ENCODE data around the gene SHC4. TPM values are rescaled to one million over a fixed set of nuclear protein-coding genes. Genes with fewer than 3 reads are reported as not detected.

SHC4 gene
- total RNA-seq, 1 donor from 2014 or later: 5.0 TPM

DNA sequence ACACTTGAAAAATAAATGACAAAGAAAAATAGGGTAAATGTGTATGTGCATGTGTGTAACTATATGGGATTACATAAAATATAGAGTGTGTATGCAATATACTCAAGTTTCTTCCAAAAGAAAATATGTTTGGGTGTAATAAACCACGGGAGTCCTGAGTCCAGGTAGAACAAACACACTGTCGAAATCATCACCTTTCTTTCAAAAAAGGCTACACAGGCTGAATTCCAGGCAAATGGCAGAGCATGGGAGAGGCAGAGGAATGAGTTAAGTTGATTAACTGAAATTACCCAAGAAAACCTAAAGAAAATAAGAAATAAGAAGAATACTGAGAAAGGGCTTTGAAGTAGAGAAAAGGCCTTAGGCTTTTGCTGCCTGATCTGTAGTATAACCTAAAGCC is 179.0 kb downstream of the SHC4 start:
- no peaks in the 10 kb centered on the region for H3K27me3 Mint-ChIP-seq (ENCODE audit: low read depth)
- DNase-seq (ENCODE audit: low read depth, low spot score): no peak
- H3K4me1 Mint-ChIP-seq: no peaks in the 10 kb centered on the region
- no peak overlapping the region for H3K27ac Mint-ChIP-seq (ENCODE audit: unreplicated experiment)
- TF ChIP-seq, protein P1, sequence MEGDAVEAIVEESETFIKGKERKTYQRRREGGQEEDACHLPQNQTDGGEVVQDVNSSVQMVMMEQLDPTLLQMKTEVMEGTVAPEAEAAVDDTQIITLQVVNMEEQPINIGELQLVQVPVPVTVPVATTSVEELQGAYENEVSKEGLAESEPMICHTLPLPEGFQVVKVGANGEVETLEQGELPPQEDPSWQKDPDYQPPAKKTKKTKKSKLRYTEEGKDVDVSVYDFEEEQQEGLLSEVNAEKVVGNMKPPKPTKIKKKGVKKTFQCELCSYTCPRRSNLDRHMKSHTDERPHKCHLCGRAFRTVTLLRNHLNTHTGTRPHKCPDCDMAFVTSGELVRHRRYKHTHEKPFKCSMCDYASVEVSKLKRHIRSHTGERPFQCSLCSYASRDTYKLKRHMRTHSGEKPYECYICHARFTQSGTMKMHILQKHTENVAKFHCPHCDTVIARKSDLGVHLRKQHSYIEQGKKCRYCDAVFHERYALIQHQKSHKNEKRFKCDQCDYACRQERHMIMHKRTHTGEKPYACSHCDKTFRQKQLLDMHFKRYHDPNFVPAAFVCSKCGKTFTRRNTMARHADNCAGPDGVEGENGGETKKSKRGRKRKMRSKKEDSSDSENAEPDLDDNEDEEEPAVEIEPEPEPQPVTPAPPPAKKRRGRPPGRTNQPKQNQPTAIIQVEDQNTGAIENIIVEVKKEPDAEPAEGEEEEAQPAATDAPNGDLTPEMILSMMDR (conservative IDR thresholded peaks at IDR 0.05): no peak
- no peak overlapping the region for H3K4me3 Mint-ChIP-seq
- H3K9me3 Mint-ChIP-seq: no peaks in the 10 kb centered on the region
- H3K36me3 Mint-ChIP-seq (ENCODE audit: low read depth): peaks cover 25% of the 10 kb centered on the region

DNA sequence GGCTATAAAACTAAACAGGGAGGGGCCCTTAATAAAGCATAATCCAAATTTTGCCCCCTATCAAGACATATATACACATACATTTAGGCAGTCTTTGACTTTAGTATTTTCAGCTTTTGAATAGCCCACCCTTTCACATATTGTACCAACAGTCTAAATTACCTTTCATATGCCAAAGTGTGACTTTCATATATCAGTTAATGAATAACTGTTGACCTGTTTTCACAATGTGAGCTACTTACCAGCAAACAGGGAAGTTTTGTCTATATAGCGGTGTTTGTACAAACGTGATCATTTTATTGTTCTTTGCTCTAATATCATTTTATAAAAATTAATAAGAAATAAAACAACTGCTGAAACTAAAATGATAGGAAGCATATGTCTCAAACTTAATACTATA is 180.8 kb downstream of the SHC4 start:
- TF ChIP-seq, protein P1 (conservative IDR thresholded peaks at IDR 0.05): no peak
- H3K36me3 Mint-ChIP-seq (ENCODE audit: low read depth): peaks cover 19% of the 10 kb centered on the region

DNA sequence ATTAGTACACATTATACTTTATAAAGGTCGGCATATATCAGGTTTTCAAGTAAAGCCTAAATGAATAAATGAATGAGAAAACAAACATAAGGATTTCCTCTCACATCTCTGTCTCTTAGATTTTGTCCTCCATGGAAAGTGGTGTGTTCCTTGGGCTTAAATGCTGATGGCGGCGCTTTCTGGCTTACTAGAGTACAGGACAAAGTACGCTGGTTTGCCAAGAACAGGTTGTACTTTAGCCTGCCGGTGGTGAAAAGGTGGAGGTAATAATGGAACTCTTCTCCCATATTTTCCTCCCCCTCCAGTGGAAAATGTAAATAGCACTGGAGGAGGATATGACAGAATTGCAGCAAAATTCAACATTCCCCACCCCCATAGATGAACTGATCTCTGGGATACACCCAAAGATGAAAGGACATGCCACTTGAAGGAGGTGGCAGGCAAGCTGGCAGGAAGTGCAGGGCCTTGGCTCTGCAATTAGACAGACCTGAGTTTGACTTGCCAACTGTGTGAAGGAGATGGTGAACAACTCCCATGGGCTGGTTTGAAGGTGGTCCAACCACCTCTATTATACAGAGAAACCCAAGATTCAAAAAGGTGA is 182.1 kb downstream of the SHC4 start:
- Mint-ChIP-seq H3K4me1 (no peaks in the 10 kb centered on the region), H3K9me3 (no peaks in the 10 kb centered on the region), H3K4me3 (no peak overlapping the region), H3K27ac (ENCODE audit: unreplicated experiment) (no peak overlapping the region), H3K36me3 (ENCODE audit: low read depth) (peaks cover 19% of the 10 kb centered on the region), H3K27me3 (ENCODE audit: low read depth) (no peaks in the 10 kb centered on the region)
- no peak for DNase-seq (ENCODE audit: low read depth, low spot score)
- TF ChIP-seq, protein P1 (conservative IDR thresholded peaks at IDR 0.05): no peak

More for the DNA sequence above, 180.8 kb downstream of the SHC4 start:
- Mint-ChIP-seq H3K4me1 (no peaks in the 10 kb centered on the region), H3K4me3 (no peak overlapping the region), H3K27ac (ENCODE audit: unreplicated experiment) (no peak overlapping the region), H3K27me3 (ENCODE audit: low read depth) (no peaks in the 10 kb centered on the region), H3K9me3 (no peaks in the 10 kb centered on the region)
- DNase-seq (ENCODE audit: low read depth, low spot score): no peak

DNA sequence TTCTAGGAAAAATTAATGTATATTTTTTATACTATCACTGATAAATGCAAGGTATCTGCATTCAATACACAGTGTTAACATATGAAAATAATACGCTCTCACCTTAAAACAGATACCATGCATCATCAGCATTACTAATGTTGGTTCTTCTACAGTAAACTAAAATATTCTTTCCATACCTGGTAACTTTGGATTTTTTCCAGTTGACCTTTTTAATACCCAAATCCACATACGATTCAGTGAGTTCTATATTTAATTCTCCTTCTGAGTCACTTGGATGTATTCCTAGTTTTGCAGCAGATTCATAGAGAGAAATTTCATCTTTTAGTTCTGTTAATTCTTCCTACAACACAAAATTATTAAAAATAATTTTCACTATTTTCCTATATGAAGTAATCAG is 182.7 kb downstream of the SHC4 start:
- TF ChIP-seq, protein P1 (conservative IDR thresholded peaks at IDR 0.05): no peak
- DNase-seq (ENCODE audit: low read depth, low spot score): no peak
- peaks cover 18% of the 10 kb centered on the region for H3K36me3 Mint-ChIP-seq (ENCODE audit: low read depth)
- H3K27ac Mint-ChIP-seq (ENCODE audit: unreplicated experiment): no peak overlapping the region
- H3K9me3 Mint-ChIP-seq: no peaks in the 10 kb centered on the region
- H3K4me1 Mint-ChIP-seq: no peaks in the 10 kb centered on the region
- H3K4me3 Mint-ChIP-seq: no peak overlapping the region
- H3K27me3 Mint-ChIP-seq (ENCODE audit: low read depth): no peaks in the 10 kb centered on the region

DNA sequence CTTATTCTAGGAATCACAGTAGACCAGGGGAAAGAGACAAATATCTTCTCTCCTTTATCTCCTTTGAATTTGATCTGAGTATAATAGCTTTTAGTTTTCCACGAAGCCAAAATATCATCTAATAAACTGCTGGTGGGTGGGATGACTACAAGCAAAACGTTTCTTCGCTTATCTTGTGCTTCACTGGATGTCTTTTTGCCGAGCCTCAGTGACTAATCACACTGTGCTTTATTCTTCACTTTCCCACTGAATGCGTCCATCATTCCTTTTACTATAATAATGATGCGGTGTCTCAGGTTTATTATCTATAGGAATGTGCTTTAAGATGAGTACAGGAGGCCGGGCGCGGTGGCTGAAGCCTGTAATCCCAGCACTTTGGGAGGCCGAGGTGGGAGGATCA is 185.4 kb downstream of the SHC4 start:
- no peaks in the 10 kb centered on the region for H3K4me1 Mint-ChIP-seq
- peaks cover 24% of the 10 kb centered on the region for H3K36me3 Mint-ChIP-seq (ENCODE audit: low read depth)
- no peak overlapping the region for H3K4me3 Mint-ChIP-seq
- H3K27ac Mint-ChIP-seq (ENCODE audit: unreplicated experiment): no peak overlapping the region
- TF ChIP-seq, protein P1 (conservative IDR thresholded peaks at IDR 0.05): no peak
- DNase-seq (ENCODE audit: low read depth, low spot score): no peak
- H3K9me3 Mint-ChIP-seq: no peaks in the 10 kb centered on the region
- no peaks in the 10 kb centered on the region for H3K27me3 Mint-ChIP-seq (ENCODE audit: low read depth)

Measured in neural crest cell (in vitro differentiated cells).